Lung (tissue), 12 donors: ENCODE results near the gene ADAMTS7. TPM values are rescaled to one million over a fixed set of nuclear protein-coding genes. Genes with fewer than 3 reads are reported as not detected.
"Not testable (repeated sequence)": the region's sequence is repeated elsewhere in the genome, so short reads cannot be mapped to it uniquely, and the experiment has no call there.

Experiments
- ATAC-seq: fragments of 200-7000 bp; cut with Tn5 transposase; one replicate; pipeline ENCODE4 v1.9.1; 2020; ENCODE audit warnings: moderate number of reproducible peaks; ENCODE audit not compliant: insufficient read depth, low FRiP score
- DNase-seq, 3 donors: peaks; one replicate each; pipeline ENCODE4 v3.0.0-alpha.2; 2013 to 2017
- H3K27ac ChIP-seq, 2 donors: one replicate each; pipeline ENCODE4 v1.5.1; 2013; ENCODE audit warnings: mild to moderate bottlenecking in 2 of 2, moderate library complexity in 2 of 2, control low read depth in 1 of 2, inconsistent platforms in 1 of 2, low read depth in 1 of 2, low read length in 1 of 2
- H3K27me3 ChIP-seq, 3 donors: one replicate each; pipeline ENCODE4 v1.5.1; 2013; ENCODE audit warnings: low read length in 2 of 3; ENCODE audit not compliant: control insufficient read depth in 3 of 3, insufficient read depth in 3 of 3
- H3K36me3 ChIP-seq, 4 donors: one replicate each; pipeline ENCODE4 v1.5.1; 2013; ENCODE audit warnings: low read length in 4 of 4, mild to moderate bottlenecking in 1 of 4, moderate library complexity in 1 of 4; ENCODE audit not compliant: control insufficient read depth in 4 of 4, insufficient read depth in 4 of 4
- H3K4me1 ChIP-seq, 5 donors: one replicate each; pipeline ENCODE4 v1.5.1; 2013; ENCODE audit warnings: low read length in 5 of 5, mild to moderate bottlenecking in 2 of 5, moderate library complexity in 1 of 5; ENCODE audit not compliant: control insufficient read depth in 5 of 5, insufficient read depth in 5 of 5
- H3K4me3 ChIP-seq: one replicate; pipeline ENCODE4 v1.5.1; 2013; ENCODE audit warnings: mild to moderate bottlenecking, control low read depth, moderate library complexity
- H3K9ac ChIP-seq, 2 donors: one replicate each; pipeline ENCODE4 v1.5.1; 2013; ENCODE audit warnings: low read length in 2 of 2, control low read depth in 1 of 2; ENCODE audit not compliant: insufficient read depth in 1 of 2
- H3K9me3 ChIP-seq, 4 donors: one replicate each; pipeline ENCODE4 v1.5.1; 2013; ENCODE audit warnings: low read length in 3 of 4, mild to moderate bottlenecking in 1 of 4, moderate library complexity in 1 of 4; ENCODE audit not compliant: control insufficient read depth in 4 of 4, insufficient read depth in 3 of 4
- WGBS, 2 donors: extraction: QIAGEN DNeasy Blood & Tissue Kit; methylation state at CpG; one replicate each; pipeline ENCODE4 v1.1.7; 2013; 5-methylcytosine and 5-hydroxymethylcytosine counted together
- polyA plus RNA-seq, 2 donors: library from polyadenylated mRNA; stranded (reverse); fragments of 200-250 nt; gene quantifications; one replicate each; pipeline ENCODE4 v1.2.1, GENCODE V29; 2013
- total RNA-seq, 2 donors: library from RNA; depleted of rRNA in 1 of 2; stranded (reverse); fragments of >200 nt in 1 of 2; gene quantifications; one replicate each; pipeline ENCODE4 v1.2.1, GENCODE V29; 2014 to 2021
- TF ChIP-seq, protein P1 (sequence below): IDR thresholded peaks from 2 replicates; pipeline ENCODE4 v1.5.1; 2012; ENCODE audit warnings: mild to moderate bottlenecking; ENCODE audit errors: control extremely low read depth, extremely low read depth
- donor health status: control.
- donor health status: control.
- donor health status: Bipolar disorder and iron deficiency.
- donor health status: healthy.
- donor health status: DM: yes; HTN: yes; CAD: no.

ADAMTS7 gene
- total and polyA plus RNA-seq, 4 donors: 3.3 to 13.1 (median 5.2) TPM

DNA sequence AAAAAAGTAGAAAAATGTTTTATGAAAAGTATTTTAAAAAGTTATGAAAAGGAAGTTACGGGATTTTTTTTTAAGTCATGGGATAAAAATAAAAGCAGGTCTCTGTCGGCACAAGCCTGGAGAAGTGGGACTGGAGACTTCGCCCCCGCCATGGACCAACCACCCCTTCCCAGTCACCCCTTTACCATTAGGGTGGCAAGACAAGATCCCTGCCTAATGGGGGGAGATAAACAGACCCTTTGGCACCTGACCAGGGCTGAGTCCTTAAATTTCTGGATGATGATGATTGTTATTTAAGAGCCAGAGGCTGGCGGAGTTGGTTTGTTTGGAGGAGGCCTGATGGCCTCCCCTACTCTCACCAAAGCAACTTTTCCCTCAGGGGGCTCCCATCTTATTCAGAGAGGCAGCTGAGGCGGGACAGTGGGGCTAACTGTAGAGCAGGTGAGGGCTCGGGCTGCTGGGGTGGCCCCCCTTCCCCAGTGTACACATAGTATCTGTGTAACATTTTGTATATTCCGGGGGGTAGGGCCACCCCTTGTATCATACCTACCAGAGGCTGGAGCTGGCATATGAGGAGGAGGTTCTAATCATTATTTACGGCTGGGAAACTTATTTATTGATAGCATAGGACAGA lies 74.0 kb downstream of the ADAMTS7 start:
- DNase-seq: no peak

GRCh38 chr15:78736286-78736685 lies 75.0 kb downstream of the ADAMTS7 start:
- H3K9me3 ChIP-seq, ATAC-seq, H3K27ac ChIP-seq, H3K9ac ChIP-seq, H3K36me3 ChIP-seq, H3K4me3 ChIP-seq, DNase-seq, H3K27me3 ChIP-seq, H3K4me1 ChIP-seq: not testable (repeated sequence)
- WGBS, 2 donors: 71 to 72% methylated on average over 2 to 4 of the region's 4 CpGs

More for the DNA sequence above, 74.0 kb downstream of the ADAMTS7 start:
- Histone ChIP-seq H3K27ac (no peak overlapping the region), H3K9ac (no peak overlapping the region), H3K27me3 (peaks cover 0 to 3% (median 0%) of the 10 kb centered on the region in 3 donors), H3K36me3 (no peaks in the 10 kb centered on the region), H3K4me1 (no peaks in the 10 kb centered on the region), H3K9me3 (no peaks in the 10 kb centered on the region), H3K4me3 (no peak overlapping the region)
- WGBS, 2 donors: 70 to 77% methylated on average over 9 of the region's 9 CpGs
- ATAC-seq: no peak
- TF ChIP-seq, protein P1, sequence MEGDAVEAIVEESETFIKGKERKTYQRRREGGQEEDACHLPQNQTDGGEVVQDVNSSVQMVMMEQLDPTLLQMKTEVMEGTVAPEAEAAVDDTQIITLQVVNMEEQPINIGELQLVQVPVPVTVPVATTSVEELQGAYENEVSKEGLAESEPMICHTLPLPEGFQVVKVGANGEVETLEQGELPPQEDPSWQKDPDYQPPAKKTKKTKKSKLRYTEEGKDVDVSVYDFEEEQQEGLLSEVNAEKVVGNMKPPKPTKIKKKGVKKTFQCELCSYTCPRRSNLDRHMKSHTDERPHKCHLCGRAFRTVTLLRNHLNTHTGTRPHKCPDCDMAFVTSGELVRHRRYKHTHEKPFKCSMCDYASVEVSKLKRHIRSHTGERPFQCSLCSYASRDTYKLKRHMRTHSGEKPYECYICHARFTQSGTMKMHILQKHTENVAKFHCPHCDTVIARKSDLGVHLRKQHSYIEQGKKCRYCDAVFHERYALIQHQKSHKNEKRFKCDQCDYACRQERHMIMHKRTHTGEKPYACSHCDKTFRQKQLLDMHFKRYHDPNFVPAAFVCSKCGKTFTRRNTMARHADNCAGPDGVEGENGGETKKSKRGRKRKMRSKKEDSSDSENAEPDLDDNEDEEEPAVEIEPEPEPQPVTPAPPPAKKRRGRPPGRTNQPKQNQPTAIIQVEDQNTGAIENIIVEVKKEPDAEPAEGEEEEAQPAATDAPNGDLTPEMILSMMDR: no peak

- no peak overlapping the region for H3K9ac ChIP-seq
- TF ChIP-seq, protein P1: no peak
- peaks cover 0 to 3% (median 0%) of the 10 kb centered on the region in 3 donors for H3K27me3 ChIP-seq
- no peaks in the 10 kb centered on the region for H3K9me3 ChIP-seq
- DNase-seq: no peak
- no peak overlapping the region for H3K4me3 ChIP-seq
- H3K27ac ChIP-seq: no peak overlapping the region
- no peaks in the 10 kb centered on the region for H3K36me3 ChIP-seq
- ATAC-seq: no peak
- 83 to 95% methylated on average over 8 of the region's 8 CpGs for WGBS, 2 donors
- no peaks in the 10 kb centered on the region for H3K4me1 ChIP-seq
Measured at GRCh38 chr15:78734451-78735064, 76.7 kb downstream of the ADAMTS7 start.

DNA sequence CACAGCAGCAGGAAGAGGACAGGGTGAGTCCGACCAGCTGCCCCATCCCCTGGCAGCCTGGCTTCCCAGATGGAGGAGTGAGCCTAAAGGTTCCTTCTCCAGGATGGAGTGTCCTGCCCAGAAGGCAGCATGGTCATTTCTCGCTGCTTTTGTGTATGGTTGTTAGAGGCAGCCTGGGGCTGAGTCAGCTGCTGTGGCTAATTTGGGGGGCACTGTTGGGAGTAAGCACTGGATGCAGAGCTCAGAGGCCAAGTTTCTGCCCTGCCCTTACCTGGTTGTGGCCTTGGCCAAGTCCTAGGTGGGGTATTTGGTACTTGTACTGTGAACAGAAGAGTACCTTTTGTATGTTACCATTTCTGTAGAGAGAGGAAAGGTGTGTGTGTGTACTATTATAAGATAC lies 78.6 kb downstream of the ADAMTS7 start:
- Histone ChIP-seq H3K4me1 (no peaks in the 10 kb centered on the region), H3K9ac (no peak overlapping the region), H3K27me3 (peaks cover 0 to 3% (median 0%) of the 10 kb centered on the region in 3 donors), H3K27ac (no peak overlapping the region), H3K36me3 (no peaks in the 10 kb centered on the region), H3K9me3 (no peaks in the 10 kb centered on the region), H3K4me3 (no peak overlapping the region)
- ATAC-seq (no peak), DNase-seq (no peak)
- 66 to 83% methylated on average over 2 of the region's 2 CpGs for WGBS, 2 donors
- TF ChIP-seq, protein P1: no peak
